CD4-positive, alpha-beta T cell treated with Interleukin-10 for 1 hour (primary cell): Measurements from ENCODE around the gene ATP12A.

Experiments
- DNase-seq: peaks from one replicate; pipeline ENCODE4 v3.0.0-alpha.2; 2020

Gene ATP12A

GRCh38 chr13:24680258-24680920, at the start of gene ATP12A:
TSS of gene ATP12A (plus strand) at chr13:24680408. CDS start at chr13:24680744, 336 bp downstream.
- DNase-seq = peak; percentile 37

- no peak for DNase-seq
These were observed 49.2 kb upstream of the ATP12A start for GRCh38 chr13:24630851-24631620.

- DNase-seq = no peak
These were observed 48.3 kb upstream of the ATP12A start for GRCh38 chr13:24631922-24632321.

GRCh38 chr13:24632382-24633121, 47.7 kb upstream of the ATP12A start:
- DNase-seq = no peak

- DNase-seq = no peak
These were observed 43.4 kb upstream of the ATP12A start for GRCh38 chr13:24636776-24637175.

GRCh38 chr13:24638096-24638495, 42.1 kb upstream of the ATP12A start:
- DNase-seq = no peak

GRCh38 chr13:24640752-24641151, 39.5 kb upstream of the ATP12A start:
- DNase-seq = no peak

- no peak for DNase-seq
These were observed 38.0 kb upstream of the ATP12A start for GRCh38 chr13:24642219-24642618.

GRCh38 chr13:24644036-24644435, 36.2 kb upstream of the ATP12A start:
- no peak for DNase-seq

- no peak for DNase-seq
These were observed 31.9 kb upstream of the ATP12A start for GRCh38 chr13:24648271-24648670.

GRCh38 chr13:24648983-24649687, 31.1 kb upstream of the ATP12A start:
- no peak for DNase-seq

GRCh38 chr13:24649688-24650043, 30.5 kb upstream of the ATP12A start:
- no peak for DNase-seq

- DNase-seq = no peak
These were observed 30.0 kb upstream of the ATP12A start for GRCh38 chr13:24650161-24650560.

- no peak for DNase-seq
These were observed 28.4 kb upstream of the ATP12A start for GRCh38 chr13:24651718-24652345.

- no peak for DNase-seq
These were observed 27.8 kb upstream of the ATP12A start for GRCh38 chr13:24652359-24652758.

- no peak for DNase-seq
These were observed 25.5 kb upstream of the ATP12A start for GRCh38 chr13:24654741-24655140.

- no peak for DNase-seq
These were observed 21.0 kb upstream of the ATP12A start for GRCh38 chr13:24659239-24659638.

GRCh38 chr13:24660023-24660741, 20.0 kb upstream of the ATP12A start:
- DNase-seq = no peak

- DNase-seq = no peak
These were observed 18.5 kb upstream of the ATP12A start for GRCh38 chr13:24661713-24662112.

GRCh38 chr13:24662195-24663088, 17.8 kb upstream of the ATP12A start:
- DNase-seq = no peak

GRCh38 chr13:24663089-24663395, 17.2 kb upstream of the ATP12A start:
- no peak for DNase-seq
